ENCODE data around the gene NANOS3. TPM values are rescaled to one million over a fixed set of nuclear protein-coding genes. Genes with fewer than 3 reads are reported as not detected.

Gene NANOS3
- total and polyA plus RNA-seq, 2 experiments from 2014 or later: not detected

DNA sequence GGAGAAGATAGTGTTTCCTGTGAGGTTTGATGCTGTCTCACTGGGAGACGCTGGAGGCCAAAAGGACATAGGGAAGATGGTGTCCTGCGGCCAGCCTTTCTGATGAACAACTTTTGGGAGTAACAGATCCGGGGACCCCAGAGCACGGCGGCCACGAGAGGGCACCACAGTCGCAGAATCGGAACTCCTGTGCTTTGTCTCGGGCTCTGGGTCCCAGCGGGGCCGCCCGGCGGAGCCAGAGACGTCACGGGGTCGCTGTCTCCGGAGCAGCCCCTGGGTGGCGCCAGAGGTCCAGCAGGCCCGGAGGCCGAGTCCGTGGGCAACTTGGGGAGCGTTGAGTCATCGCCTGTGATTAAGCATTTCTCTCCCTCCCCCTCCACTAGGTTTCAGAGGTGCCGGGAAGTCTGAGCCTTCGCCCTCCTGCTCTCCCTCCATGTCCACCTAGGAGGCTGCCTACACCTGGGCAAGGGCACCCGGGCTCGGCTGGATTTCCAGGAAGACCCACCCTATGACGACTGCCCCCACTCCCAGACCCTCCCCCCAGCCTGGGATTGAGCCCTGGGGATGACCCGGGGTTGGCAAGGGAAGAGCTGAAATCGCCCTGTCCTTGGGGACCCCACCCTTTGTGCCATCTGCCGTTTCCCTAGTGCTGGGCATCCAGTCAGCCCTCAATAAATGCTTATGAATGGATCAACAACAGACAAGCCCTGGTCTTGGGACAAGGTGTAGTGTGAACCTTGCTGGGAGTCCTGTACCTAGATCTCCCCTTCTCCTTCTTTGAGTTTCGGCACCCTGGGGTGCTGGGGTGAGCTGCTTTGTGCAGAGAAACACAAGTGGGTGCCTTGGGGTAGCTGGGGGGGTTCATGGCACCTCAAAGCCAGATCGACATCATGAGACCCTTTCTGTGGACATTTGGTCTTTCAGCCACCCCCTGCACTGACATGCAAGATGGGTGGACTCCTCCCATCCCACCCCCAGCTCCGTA is 3.4 kb downstream of the NANOS3 start:
- Mint-ChIP-seq H3K4me3 (peak overlapping the region; percentile 54), H3K27me3 (ENCODE audit: insufficient read depth, low read depth, poor library complexity) (peaks cover 16% of the 10 kb centered on the region), H3K4me1 (peaks cover 26% of the 10 kb centered on the region), H3K27ac (peak overlapping the region; percentile 88), H3K36me3 (ENCODE audit: low read depth) (no peaks in the 10 kb centered on the region), H3K9me3 (no peaks in the 10 kb centered on the region)
- H3K4me2 ChIP-seq: peak overlapping the region; percentile 80
- no peaks in the 10 kb centered on the region for H4K20me1 ChIP-seq (replicated peaks; ENCODE audit: insufficient read depth)
- H3F3A ChIP-seq (replicated peaks; ENCODE audit: low read depth): peaks cover 8% of the 10 kb centered on the region
- H3K27me3 ChIP-seq (ENCODE audit: insufficient read depth): peaks cover 24% of the 10 kb centered on the region
- TF ChIP-seq, protein P1, sequence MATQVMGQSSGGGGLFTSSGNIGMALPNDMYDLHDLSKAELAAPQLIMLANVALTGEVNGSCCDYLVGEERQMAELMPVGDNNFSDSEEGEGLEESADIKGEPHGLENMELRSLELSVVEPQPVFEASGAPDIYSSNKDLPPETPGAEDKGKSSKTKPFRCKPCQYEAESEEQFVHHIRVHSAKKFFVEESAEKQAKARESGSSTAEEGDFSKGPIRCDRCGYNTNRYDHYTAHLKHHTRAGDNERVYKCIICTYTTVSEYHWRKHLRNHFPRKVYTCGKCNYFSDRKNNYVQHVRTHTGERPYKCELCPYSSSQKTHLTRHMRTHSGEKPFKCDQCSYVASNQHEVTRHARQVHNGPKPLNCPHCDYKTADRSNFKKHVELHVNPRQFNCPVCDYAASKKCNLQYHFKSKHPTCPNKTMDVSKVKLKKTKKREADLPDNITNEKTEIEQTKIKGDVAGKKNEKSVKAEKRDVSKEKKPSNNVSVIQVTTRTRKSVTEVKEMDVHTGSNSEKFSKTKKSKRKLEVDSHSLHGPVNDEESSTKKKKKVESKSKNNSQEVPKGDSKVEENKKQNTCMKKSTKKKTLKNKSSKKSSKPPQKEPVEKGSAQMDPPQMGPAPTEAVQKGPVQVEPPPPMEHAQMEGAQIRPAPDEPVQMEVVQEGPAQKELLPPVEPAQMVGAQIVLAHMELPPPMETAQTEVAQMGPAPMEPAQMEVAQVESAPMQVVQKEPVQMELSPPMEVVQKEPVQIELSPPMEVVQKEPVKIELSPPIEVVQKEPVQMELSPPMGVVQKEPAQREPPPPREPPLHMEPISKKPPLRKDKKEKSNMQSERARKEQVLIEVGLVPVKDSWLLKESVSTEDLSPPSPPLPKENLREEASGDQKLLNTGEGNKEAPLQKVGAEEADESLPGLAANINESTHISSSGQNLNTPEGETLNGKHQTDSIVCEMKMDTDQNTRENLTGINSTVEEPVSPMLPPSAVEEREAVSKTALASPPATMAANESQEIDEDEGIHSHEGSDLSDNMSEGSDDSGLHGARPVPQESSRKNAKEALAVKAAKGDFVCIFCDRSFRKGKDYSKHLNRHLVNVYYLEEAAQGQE (IDR thresholded peaks at IDR 0.05; ENCODE audit: unreplicated experiment): no peak
- TF ChIP-seq, protein P2, sequence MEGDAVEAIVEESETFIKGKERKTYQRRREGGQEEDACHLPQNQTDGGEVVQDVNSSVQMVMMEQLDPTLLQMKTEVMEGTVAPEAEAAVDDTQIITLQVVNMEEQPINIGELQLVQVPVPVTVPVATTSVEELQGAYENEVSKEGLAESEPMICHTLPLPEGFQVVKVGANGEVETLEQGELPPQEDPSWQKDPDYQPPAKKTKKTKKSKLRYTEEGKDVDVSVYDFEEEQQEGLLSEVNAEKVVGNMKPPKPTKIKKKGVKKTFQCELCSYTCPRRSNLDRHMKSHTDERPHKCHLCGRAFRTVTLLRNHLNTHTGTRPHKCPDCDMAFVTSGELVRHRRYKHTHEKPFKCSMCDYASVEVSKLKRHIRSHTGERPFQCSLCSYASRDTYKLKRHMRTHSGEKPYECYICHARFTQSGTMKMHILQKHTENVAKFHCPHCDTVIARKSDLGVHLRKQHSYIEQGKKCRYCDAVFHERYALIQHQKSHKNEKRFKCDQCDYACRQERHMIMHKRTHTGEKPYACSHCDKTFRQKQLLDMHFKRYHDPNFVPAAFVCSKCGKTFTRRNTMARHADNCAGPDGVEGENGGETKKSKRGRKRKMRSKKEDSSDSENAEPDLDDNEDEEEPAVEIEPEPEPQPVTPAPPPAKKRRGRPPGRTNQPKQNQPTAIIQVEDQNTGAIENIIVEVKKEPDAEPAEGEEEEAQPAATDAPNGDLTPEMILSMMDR (conservative IDR thresholded peaks at IDR 0.05; ENCODE audit: low read depth in 2 of 2): peak; percentile 86 to 98
- TF ChIP-seq CREB1 (CRISPR knock-in tag; IDR thresholded peaks at IDR 0.05; ENCODE audit: low read depth) (peak; percentile 91), ZNF114 (CRISPR knock-in tag; IDR thresholded peaks at IDR 0.05) (no peak)
- H2AFZ ChIP-seq: peak overlapping the region; percentile 84; the same call in 1 of the 2 replicates
- peak overlapping the region; percentile 50; the same call in 1 of the 2 replicates for H3K27ac ChIP-seq (ENCODE audit: low read depth)
- no peaks in the 10 kb centered on the region for H3K9me2 ChIP-seq (ENCODE audit: insufficient read depth)
- H3K4me1 ChIP-seq (ENCODE audit: insufficient read depth): peaks cover 19% of the 10 kb centered on the region
- DNase-seq (ENCODE audit: low spot score) (peak; percentile 96), ATAC-seq (peak; percentile 77)
- H3K4me3 ChIP-seq: peak overlapping the region; percentile 50
- H3K36me3 ChIP-seq (ENCODE audit: insufficient read depth): no peaks in the 10 kb centered on the region
- no peaks in the 10 kb centered on the region for H3K79me2 ChIP-seq (replicated peaks; ENCODE audit: insufficient read depth)

DNA sequence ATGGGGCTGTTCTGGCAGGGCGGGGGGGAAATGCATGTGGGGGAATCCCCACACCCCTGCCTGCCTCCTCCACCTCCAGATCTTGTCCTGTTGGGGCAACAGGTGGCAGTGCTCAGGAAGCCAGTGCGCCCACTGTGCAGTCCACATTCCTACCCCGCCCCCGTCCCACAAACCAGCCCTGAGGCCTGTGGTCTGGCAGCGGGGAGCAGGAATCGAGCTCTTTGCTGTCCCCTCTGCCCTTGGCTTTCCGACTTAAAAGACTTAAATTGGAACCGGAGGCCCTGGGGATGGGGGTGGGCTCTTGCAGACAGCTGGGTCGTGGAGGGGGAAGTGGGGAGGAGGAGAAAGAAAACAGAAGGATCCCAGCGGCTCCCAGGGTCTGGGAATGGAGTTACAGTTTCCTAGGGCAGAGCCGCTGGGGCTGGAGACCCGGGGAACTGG is 4.3 kb downstream of the NANOS3 start:
- H3K27me3 Mint-ChIP-seq (ENCODE audit: insufficient read depth, low read depth, poor library complexity): peaks cover 6% of the 10 kb centered on the region
- H3K4me1 Mint-ChIP-seq: peaks cover 26% of the 10 kb centered on the region
- peak overlapping the region; percentile 87; the same call in 1 of the 2 replicates for H3K27ac ChIP-seq (ENCODE audit: low read depth)
- H2AFZ ChIP-seq: peak overlapping the region; percentile 52; the same call in 1 of the 2 replicates
- H3K9me2 ChIP-seq (ENCODE audit: insufficient read depth): no peaks in the 10 kb centered on the region
- H3K9me3 Mint-ChIP-seq: no peaks in the 10 kb centered on the region
- no peaks in the 10 kb centered on the region for H3K36me3 Mint-ChIP-seq (ENCODE audit: low read depth)
- H3K4me2 ChIP-seq: peak overlapping the region; percentile 80
- DNase-seq (ENCODE audit: low spot score): peak; percentile 80
- TF ChIP-seq EZH2 (IDR thresholded peaks at IDR 0.05; ENCODE audit: low read depth, unreplicated experiment) (no peak), EZH2phosphoT487 (IDR thresholded peaks at IDR 0.05; ENCODE audit: unreplicated experiment) (no peak)
- TF ChIP-seq, protein P1 (IDR thresholded peaks at IDR 0.05; ENCODE audit: unreplicated experiment): no peak
- TF ChIP-seq, protein P2 (conservative IDR thresholded peaks at IDR 0.05; ENCODE audit: low read depth in 2 of 2): 0 out of 4 replicates have a peak, but pooled peaks of 1 of the 2 experiments have one; percentile 13
- no peaks in the 10 kb centered on the region for H3K79me2 ChIP-seq (replicated peaks; ENCODE audit: insufficient read depth)
- H3K4me3 Mint-ChIP-seq: peak overlapping the region; percentile 17; the same call in 2 of the 3 replicates
- peaks cover 15% of the 10 kb centered on the region for H3K27me3 ChIP-seq (ENCODE audit: insufficient read depth)
- peak; percentile 62 for ATAC-seq
- peak overlapping the region; percentile 78 for H3K27ac Mint-ChIP-seq
- no peaks in the 10 kb centered on the region for H3K36me3 ChIP-seq (ENCODE audit: insufficient read depth)
- peaks cover 8% of the 10 kb centered on the region for H3F3A ChIP-seq (replicated peaks; ENCODE audit: low read depth)
- H3K4me1 ChIP-seq (ENCODE audit: insufficient read depth): peaks cover 19% of the 10 kb centered on the region
- H4K20me1 ChIP-seq (replicated peaks; ENCODE audit: insufficient read depth): no peaks in the 10 kb centered on the region
- H3K4me3 ChIP-seq: peak overlapping the region; percentile 50; the same call in 1 of the 2 replicates

All from GM23338 (cell line).